ENCODE measurements around the gene FAM20C. TPM values are rescaled to one million over a fixed set of nuclear protein-coding genes. Genes with fewer than 3 reads are reported as not detected.

The FAM20C gene
- total RNA-seq, 2 experiments from 2014 or later, result 0.45 to 0.80 TPM

DNA sequence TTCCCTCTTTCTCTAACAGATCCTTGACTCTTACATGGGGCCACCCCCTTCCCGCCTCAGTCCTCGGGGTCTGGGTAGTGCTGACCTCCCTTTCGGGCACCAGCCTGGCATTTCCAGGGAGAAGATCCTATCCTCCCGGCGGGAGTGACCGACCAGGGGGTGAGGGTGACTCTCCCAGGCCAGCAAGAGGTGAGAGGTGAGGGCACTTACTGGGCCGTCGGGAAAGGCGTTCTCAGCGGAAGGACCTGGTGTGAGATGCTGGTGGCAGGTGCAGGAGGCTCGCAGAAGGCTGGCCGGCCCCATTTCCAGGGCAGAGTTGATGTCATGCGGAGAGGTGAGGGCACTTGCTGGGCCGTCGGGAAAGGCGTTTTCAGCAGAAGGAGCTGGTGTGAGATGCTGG is 93.4 kb downstream of the FAM20C start:
- ChIA-PET CTCF (no interaction called here), POLR2A (no interaction called here)
- Mint-ChIP-seq H3K27me3 (peaks cover 17% of the 10 kb centered on the region), H3K4me1 (ENCODE audit: low read depth) (no peaks in the 10 kb centered on the region), H3K27ac (no peak overlapping the region), H3K36me3 (no peaks in the 10 kb centered on the region), H3K9me3 (no peaks in the 10 kb centered on the region), H3K4me3 (no peak overlapping the region)
- no peak for DNase-seq
- intact Hi-C loops (cut with micrococcal nuclease), result no loop called here

DNA sequence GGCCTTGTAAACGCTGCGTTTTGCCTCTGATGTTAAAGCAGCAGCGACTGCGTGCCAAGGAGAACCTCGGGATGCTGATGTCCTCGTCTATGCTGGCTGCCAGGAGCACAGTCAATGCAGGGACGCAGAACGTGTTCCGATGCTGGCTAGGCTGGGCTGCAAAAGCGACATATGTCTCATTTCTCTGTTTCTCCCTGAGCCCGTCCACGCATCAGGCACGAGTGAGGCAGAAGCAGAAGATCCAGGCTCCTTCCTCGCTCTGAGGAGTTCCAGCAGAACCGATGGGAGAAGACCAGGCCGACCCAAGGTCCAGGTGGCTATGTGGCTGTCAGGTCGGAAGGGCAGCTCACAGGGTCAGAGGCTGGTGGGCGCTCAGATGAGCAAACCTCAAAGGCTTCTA is 93.9 kb downstream of the FAM20C start:
- no peak for DNase-seq
- ChIA-PET POLR2A (no interaction called here), CTCF (no interaction called here)
- Mint-ChIP-seq H3K27me3 (peaks cover 15% of the 10 kb centered on the region), H3K4me3 (no peak overlapping the region), H3K4me1 (ENCODE audit: low read depth) (no peaks in the 10 kb centered on the region), H3K27ac (no peak overlapping the region), H3K36me3 (no peaks in the 10 kb centered on the region), H3K9me3 (no peaks in the 10 kb centered on the region)
- intact Hi-C loops (cut with micrococcal nuclease), result no loop called here

DNA sequence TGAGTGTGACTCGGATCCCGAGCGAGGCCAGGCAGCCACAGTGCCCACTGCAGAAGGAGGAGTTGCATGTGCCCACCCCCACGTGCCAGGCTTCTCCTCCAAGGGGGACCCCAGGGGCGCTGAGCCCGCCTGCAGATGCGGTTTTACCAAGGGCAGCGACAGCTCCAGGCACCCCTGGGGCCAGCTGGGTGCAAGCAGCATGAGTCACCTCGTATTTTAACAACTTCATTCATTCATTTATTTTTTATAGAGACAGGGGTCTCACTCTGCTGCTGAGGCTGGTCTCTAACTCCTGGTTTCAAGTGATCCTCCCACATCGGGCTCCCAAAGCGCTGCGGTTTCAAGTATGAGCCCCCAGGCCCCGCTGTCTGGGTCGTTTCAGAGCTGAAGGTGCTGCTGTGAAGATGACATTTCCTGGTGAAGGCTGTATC is 96.3 kb downstream of the FAM20C start:
- ChIA-PET POLR2A (no interaction called here), CTCF (no interaction called here)
- H3K27ac Mint-ChIP-seq, result no peak overlapping the region
- no peaks in the 10 kb centered on the region for H3K4me1 Mint-ChIP-seq (ENCODE audit: low read depth)
- peaks cover 22% of the 10 kb centered on the region for H3K27me3 Mint-ChIP-seq
- no peak overlapping the region for H3K4me3 Mint-ChIP-seq
- no peak for DNase-seq
- no peaks in the 10 kb centered on the region for H3K36me3 Mint-ChIP-seq
- H3K9me3 Mint-ChIP-seq, result no peaks in the 10 kb centered on the region
- intact Hi-C loops (cut with micrococcal nuclease), result no loop called here

DNA sequence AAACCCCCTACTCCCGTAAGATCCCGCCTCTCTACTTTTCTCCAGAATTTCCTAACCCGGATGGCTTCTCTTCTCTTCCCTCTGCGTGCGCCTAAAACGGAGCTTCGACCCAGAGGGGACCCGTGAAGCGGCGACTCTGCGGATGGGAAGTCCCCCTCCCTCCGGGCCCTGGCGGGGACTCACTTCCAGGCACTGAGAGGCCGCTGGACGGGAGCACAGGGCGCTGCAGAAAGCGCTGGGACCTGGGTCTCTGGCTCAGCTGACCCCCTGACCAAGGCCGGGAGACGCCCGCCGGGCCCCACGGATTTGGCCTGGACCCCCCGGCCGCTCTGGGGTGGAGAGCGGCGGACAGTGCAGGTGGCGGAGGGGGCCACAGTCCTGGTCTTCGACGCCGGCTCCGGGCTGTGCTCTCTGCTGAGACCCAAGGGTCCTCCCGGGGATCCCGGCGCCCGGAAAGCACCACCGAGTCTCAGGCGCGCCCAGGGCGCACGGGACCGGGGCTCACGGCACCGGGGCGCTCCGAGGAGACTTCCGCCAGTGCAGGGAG is 96.9 kb downstream of the FAM20C start:
- DNase-seq, result no peak
- no peaks in the 10 kb centered on the region for H3K9me3 Mint-ChIP-seq
- no peak overlapping the region for H3K27ac Mint-ChIP-seq
- no peaks in the 10 kb centered on the region for H3K36me3 Mint-ChIP-seq
- H3K27me3 Mint-ChIP-seq, result peaks cover 22% of the 10 kb centered on the region
- H3K4me3 Mint-ChIP-seq, result no peak overlapping the region
- intact Hi-C loops (cut with micrococcal nuclease), result no loop called here
- POLR2A ChIA-PET, result no interaction called here
- no peaks in the 10 kb centered on the region for H3K4me1 Mint-ChIP-seq (ENCODE audit: low read depth)
- CTCF ChIA-PET, result no interaction called here

DNA sequence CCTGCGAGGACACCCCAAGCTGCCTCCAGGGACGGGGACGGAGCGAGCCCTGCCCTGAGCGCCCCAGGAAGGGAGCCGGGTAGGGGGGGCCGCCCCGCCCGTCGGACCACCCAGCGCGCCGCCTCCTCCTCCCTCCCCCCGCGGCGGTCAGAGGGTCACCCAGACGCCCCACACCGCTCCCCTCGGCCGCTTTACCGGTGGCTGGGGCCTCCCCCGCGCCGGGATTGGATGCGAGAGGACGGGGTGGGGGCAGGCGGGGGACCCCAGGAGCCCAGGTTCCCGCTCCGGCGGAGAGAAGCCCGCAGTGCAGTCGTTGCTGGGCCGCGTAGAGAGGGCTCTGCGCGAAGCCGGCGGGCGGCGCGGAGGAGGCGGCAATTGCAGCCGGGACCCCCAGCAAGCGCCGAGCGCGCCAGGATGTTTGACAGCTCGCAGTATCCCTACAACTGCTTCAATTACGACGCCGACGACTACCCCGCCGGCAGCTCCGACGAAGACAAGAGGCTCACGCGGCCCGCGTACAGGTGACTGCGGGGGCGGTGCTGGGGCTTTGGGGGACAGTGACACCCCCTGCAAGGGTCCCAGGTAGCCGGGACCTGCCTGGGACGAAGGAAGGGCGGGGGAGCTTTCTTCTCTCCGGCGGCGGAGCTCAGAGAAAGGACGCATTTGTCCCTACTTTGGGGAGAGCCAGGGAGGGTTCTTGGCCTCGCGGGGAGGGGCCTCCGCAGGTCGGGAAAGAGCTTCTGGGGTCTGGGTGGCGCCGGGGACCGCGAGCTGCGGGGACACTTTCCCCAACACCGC is 97.6 kb downstream of the FAM20C start, which contains the start of gene FOXL3:
Gene FOXL3, plus strand, starts transcription at position 415 of the 798 bp plus-strand sequence. Its CDS starts 0 bp downstream, at position 415.
- Mint-ChIP-seq H3K4me3 (no peak within 1 kb of the TSS), H3K27me3 (peaks cover 28% of the 10 kb centered on the region), H3K36me3 (no peaks in the 10 kb centered on the region), H3K9me3 (no peaks in the 10 kb centered on the region), H3K27ac (no peak within 1 kb of the TSS), H3K4me1 (ENCODE audit: low read depth) (no peaks in the 10 kb centered on the region)
- ChIA-PET CTCF (no interaction called here), POLR2A (no interaction called here)
- no peak for DNase-seq
- intact Hi-C loops (cut with micrococcal nuclease), result no loop called here

DNA sequence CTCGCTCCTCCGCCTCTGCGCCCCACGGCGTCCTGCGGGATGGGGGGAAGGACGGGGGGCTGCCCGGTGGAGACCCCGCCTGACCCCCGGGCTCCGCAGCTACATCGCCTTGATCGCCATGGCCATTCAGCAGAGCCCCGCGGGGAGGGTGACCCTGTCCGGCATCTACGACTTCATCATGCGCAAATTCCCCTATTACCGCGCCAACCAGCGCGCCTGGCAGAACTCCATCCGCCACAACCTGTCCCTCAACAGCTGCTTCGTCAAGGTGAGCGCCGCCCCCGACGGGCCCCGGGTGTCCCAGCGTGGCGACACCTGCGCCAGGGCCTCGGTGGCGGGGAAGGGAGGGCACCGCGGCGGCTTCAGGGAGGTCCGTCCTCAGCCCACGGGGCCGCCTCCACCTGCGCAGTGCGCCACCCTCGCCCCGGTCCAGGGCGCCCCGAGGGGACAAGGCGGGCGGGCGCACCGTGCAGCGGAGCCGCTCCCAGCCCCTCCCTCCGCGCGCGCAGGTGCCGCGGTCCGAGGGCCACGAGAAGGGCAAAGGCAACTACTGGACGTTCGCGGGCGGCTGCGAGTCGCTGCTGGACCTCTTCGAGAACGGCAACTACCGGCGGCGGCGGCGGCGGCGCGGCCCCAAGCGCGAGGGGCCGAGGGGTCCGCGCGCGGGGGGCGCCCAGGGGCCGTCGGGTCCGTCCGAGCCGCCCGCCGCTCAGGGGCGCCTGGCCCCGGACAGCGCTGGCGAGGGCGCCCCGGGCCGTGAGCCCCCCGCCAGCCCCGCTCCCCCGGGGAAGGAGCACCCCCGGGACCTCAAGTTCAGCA is 98.4 kb downstream of the FAM20C start:
- Mint-ChIP-seq H3K27me3 (peaks cover 29% of the 10 kb centered on the region), H3K9me3 (no peaks in the 10 kb centered on the region), H3K4me3 (no peak overlapping the region), H3K36me3 (no peaks in the 10 kb centered on the region), H3K27ac (no peak overlapping the region), H3K4me1 (ENCODE audit: low read depth) (no peaks in the 10 kb centered on the region)
- intact Hi-C loops (cut with micrococcal nuclease), result no loop called here
- DNase-seq, result no peak
- POLR2A ChIA-PET, result no interaction called here
- CTCF ChIA-PET, result no interaction called here

DNA sequence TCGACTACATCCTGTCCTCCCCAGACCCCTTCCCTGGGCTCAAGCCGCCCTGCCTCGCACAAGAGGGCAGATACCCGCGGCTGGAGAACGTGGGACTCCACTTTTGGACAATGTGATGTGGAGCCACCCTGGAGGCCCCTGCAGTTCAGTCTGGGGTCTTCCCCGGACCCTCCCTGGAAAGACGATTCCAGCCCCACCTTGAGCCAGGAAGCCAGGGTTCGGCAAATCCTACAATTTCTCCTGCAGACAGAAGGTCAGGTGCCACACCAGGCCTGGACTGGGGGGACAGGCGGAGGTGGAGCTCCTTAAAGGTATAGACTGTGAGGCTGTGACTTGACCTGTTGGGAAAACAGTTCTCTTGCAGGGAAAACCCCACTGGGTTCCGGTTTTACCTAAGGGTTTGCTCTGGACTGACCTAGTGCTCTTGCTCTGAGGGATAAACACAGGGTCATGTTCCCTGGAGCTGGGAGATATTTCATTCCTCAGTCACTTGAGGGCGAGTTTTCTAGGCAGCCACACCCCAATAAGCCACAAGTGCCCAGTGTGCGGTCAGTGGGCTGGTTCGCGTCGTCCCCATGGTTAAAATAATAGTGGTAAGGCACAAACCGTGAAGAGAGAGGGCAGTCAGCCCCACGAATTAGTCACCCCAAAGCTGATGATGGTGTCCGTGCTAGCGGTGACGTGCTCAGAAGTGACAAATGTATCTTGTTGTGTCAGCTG is 99.2 kb downstream of the FAM20C start:
- H3K36me3 Mint-ChIP-seq, result no peaks in the 10 kb centered on the region
- H3K27ac Mint-ChIP-seq, result no peak overlapping the region
- H3K4me3 Mint-ChIP-seq, result no peak overlapping the region
- peaks cover 29% of the 10 kb centered on the region for H3K27me3 Mint-ChIP-seq
- H3K9me3 Mint-ChIP-seq, result no peaks in the 10 kb centered on the region
- CTCF ChIA-PET, result no interaction called here
- POLR2A ChIA-PET, result no interaction called here
- intact Hi-C loops (cut with micrococcal nuclease), result no loop called here
- H3K4me1 Mint-ChIP-seq (ENCODE audit: low read depth), result no peaks in the 10 kb centered on the region
- DNase-seq, result no peak

DNA sequence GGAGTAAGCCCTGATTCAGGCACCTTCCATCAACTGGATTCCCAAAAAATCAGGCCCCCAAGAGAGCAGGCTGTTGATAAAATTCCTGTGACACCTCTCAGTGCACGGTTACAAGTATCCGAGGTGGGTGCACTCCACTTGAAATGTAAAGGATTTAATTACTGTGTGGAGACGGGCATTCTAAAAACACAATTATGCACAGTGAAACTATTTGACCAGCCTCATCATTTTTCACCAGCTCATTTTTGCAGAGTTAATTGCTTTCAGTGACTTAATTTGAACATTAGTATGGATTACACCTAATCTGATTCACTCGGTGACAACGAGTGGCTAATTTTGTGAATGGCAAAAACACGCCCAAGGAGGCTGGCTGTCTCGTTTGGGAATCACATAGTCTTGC is 99.9 kb downstream of the FAM20C start:
- intact Hi-C loops (cut with micrococcal nuclease), result no loop called here
- H3K4me3 Mint-ChIP-seq, result no peak overlapping the region
- peaks cover 28% of the 10 kb centered on the region for H3K27me3 Mint-ChIP-seq
- ChIA-PET POLR2A (no interaction called here), CTCF (no interaction called here)
- no peak for DNase-seq
- H3K36me3 Mint-ChIP-seq, result no peaks in the 10 kb centered on the region
- H3K4me1 Mint-ChIP-seq (ENCODE audit: low read depth), result no peaks in the 10 kb centered on the region
- H3K27ac Mint-ChIP-seq, result no peak overlapping the region
- no peaks in the 10 kb centered on the region for H3K9me3 Mint-ChIP-seq

DNA sequence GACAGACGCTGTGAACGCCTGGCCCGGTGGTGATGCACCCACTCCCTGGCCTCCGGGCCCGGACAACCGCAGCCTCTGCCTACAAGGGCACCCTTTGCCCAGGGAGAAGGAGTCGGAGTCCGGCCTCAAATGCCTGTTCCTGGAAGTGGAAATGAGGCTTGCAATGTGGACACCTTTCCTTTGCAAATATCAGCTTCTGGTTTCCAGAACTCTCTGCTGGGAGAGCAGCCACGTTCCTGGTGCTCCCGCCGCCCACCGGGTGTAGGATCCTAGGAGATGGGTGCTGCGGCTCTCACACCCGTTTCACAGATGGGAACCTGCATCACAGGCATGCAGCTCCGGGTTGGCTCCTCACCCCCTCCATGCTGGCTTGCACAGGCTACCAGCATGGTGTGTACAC is 100.5 kb downstream of the FAM20C start:
- ChIA-PET CTCF (no interaction called here), POLR2A (no interaction called here)
- H3K4me1 Mint-ChIP-seq (ENCODE audit: low read depth), result no peaks in the 10 kb centered on the region
- no peaks in the 10 kb centered on the region for H3K9me3 Mint-ChIP-seq
- intact Hi-C loops (cut with micrococcal nuclease), result no loop called here
- H3K4me3 Mint-ChIP-seq, result no peak overlapping the region
- DNase-seq, result no peak
- H3K36me3 Mint-ChIP-seq, result no peaks in the 10 kb centered on the region
- peaks cover 27% of the 10 kb centered on the region for H3K27me3 Mint-ChIP-seq
- H3K27ac Mint-ChIP-seq, result no peak overlapping the region

DNA sequence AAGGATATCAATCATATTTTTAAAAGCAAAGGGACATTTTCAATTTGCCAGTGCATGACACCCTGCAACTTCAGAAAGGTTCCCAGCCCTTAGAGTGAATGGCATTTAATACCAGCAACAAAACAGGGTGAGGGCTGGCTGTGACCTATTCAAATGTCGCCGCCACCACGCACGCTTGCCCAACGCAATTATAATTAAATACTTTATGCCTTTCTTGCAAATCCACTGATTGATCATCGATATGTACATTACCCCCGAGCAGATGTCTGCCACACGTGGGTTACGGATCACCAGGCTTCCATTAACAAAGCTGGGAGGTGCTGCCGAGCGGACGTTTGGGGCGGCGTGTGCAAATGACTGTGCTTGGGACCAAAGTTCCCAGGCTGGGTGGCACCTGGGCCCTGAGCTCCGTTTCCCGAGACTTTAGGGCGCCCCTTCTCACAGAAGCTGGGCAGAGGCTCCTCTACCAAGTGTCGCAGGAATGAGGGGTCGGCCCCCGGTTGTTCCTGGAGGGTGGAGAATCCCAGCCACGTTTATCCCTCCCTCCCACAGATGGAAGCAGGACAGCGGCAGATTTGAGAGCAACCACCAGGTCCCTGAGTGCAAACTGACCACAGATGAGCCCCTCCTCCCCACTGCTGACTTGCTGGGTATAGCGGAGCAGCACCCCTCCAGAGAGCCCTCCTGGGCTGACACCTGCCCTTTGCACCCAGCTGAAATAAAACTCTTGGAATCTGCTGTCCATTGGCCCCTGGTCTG is 101.5 kb downstream of the FAM20C start:
- no peaks in the 10 kb centered on the region for H3K9me3 Mint-ChIP-seq
- POLR2A ChIA-PET, result no interaction called here
- no peaks in the 10 kb centered on the region for H3K36me3 Mint-ChIP-seq
- intact Hi-C loops (cut with micrococcal nuclease), result no loop called here
- no peak for DNase-seq
- H3K4me1 Mint-ChIP-seq (ENCODE audit: low read depth), result no peaks in the 10 kb centered on the region
- no peak overlapping the region for H3K4me3 Mint-ChIP-seq
- no peak overlapping the region for H3K27ac Mint-ChIP-seq
- H3K27me3 Mint-ChIP-seq, result peaks cover 24% of the 10 kb centered on the region
- CTCF ChIA-PET, result no interaction called here

DNA sequence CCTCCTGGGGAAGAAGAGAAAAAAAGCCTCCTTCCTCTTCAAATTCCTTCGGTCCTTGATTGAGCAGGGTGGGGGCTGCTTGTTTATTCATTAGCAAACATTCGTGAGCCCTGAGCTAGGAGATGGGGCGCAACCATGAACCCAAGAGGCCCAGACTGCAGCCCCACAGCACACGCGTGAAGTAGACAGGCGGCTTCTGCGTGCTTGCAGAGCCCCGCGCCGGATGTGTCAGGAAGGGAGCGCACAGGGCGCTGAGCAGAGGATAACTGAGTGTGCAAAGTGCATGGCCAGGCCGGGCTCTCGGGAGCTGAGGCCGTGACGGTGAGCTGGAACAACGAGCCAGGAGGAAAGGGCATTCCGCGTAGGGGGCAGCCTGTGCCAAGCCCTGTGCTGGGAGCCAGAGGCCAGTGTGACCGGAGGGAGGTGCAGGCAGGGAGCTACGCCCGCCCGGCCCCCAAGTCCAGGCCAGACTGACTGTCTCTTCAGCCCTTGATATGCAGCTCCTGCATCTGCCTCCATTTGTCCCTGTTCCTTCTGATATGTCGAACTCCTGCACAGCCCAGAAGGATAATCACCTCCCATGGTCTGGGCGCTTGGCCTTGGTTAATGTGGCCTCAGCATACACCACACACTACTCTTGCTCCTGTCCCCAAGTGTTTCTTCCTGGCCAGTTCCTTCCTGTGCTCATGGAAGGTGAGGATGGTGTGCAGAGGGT is 102.2 kb downstream of the FAM20C start:
- Mint-ChIP-seq H3K27ac (no peak overlapping the region), H3K4me1 (ENCODE audit: low read depth) (no peaks in the 10 kb centered on the region), H3K4me3 (no peak overlapping the region), H3K27me3 (peaks cover 21% of the 10 kb centered on the region), H3K36me3 (no peaks in the 10 kb centered on the region), H3K9me3 (no peaks in the 10 kb centered on the region)
- intact Hi-C loops (cut with micrococcal nuclease), result no loop called here
- POLR2A ChIA-PET, result no interaction called here
- CTCF ChIA-PET, result no interaction called here
- DNase-seq, result no peak

Measured in activated CD4-positive, alpha-beta memory T cell treated with anti-CD3 and anti-CD28 coated beads for 36 hours (primary cell).